ENCODE data around the gene TMEM259. TPM values are rescaled to one million over a fixed set of nuclear protein-coding genes. Genes with fewer than 3 reads are reported as not detected.

TMEM259 gene
- total and polyA plus RNA-seq, 2 donors (not counting 3 experiments of a cell fraction or from before 2014, with no cell fraction given), result 142 to 297 TPM

DNA sequence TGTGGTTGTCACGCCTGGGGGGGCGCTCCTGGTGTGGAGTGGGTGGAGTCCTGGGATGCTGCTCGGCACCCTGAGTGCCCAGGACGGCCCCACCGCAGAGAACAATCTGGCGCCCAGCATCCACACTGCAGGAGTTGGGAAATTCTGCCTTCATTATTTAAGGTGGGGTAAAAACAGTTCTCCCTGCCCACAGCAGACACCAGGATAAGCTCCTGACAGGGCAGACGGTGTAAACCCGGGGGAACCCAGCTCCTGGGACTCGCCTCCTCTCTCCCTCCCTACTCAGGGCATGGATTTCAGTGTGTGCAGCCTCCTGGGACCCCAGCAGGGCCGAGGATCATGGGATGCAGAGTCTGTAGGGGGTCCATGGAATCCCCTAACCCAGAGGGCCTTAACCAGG, 44.4 kb downstream of the TMEM259 start:
- Histone ChIP-seq H3K27me3 (ENCODE audit: control insufficient read depth in 2 of 2, insufficient read depth in 2 of 2, low read length in 2 of 2) (no peaks in the 10 kb centered on the region), H3K9me3 (replicated peaks; ENCODE audit: control insufficient read depth, insufficient read depth, low read length) (no peaks in the 10 kb centered on the region), H2AFZ (ENCODE audit: low read depth, low read length) (no peak overlapping the region), H3K9me1 (replicated peaks; ENCODE audit: control insufficient read depth, extremely low read depth, insufficient read depth, low read length) (no peaks in the 10 kb centered on the region), H3K36me3 (ENCODE audit: control insufficient read depth in 2 of 2, extremely low read depth in 1 of 2, insufficient read depth in 2 of 2, low read length in 2 of 2) (no peaks in the 10 kb centered on the region), H3K4me3 (replicated peaks in 1 of 3; ENCODE audit: insufficient read depth in 1 of 3, low read depth in 1 of 3, low read length in 3 of 3) (no peak overlapping the region), H4K20me1 (replicated peaks; ENCODE audit: control insufficient read depth, extremely low read depth, insufficient read depth, low read length) (no peaks in the 10 kb centered on the region), H3K27ac (ENCODE audit: insufficient read depth, low read depth, low read length) (no peak overlapping the region), H3K79me2 (ENCODE audit: control insufficient read depth, insufficient read depth, low read length) (no peaks in the 10 kb centered on the region), H3K9ac (replicated peaks; ENCODE audit: extremely low read depth, insufficient read depth, low read length) (no peak overlapping the region), H3K4me1 (ENCODE audit: control insufficient read depth, extremely low read depth, insufficient read depth, low read length) (no peaks in the 10 kb centered on the region), H3K4me2 (ENCODE audit: insufficient read depth, low read length) (no peak overlapping the region)
- TF ChIP-seq POLR2AphosphoS5 (IDR thresholded peaks at IDR 0.05; ENCODE audit: insufficient read depth, low read depth, low read length), result no peak
- TF ChIP-seq EZH2 (IDR thresholded peaks at IDR 0.05; ENCODE audit: borderline replicate concordance, low read depth, low read length, severe bottlenecking), result no peak
- TF ChIP-seq POLR2A (IDR thresholded peaks at IDR 0.05; ENCODE audit: low read depth, low read length), result no peak
- TF ChIP-seq, protein P1, sequence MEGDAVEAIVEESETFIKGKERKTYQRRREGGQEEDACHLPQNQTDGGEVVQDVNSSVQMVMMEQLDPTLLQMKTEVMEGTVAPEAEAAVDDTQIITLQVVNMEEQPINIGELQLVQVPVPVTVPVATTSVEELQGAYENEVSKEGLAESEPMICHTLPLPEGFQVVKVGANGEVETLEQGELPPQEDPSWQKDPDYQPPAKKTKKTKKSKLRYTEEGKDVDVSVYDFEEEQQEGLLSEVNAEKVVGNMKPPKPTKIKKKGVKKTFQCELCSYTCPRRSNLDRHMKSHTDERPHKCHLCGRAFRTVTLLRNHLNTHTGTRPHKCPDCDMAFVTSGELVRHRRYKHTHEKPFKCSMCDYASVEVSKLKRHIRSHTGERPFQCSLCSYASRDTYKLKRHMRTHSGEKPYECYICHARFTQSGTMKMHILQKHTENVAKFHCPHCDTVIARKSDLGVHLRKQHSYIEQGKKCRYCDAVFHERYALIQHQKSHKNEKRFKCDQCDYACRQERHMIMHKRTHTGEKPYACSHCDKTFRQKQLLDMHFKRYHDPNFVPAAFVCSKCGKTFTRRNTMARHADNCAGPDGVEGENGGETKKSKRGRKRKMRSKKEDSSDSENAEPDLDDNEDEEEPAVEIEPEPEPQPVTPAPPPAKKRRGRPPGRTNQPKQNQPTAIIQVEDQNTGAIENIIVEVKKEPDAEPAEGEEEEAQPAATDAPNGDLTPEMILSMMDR (IDR thresholded peaks at IDR 0.05; ENCODE audit: extremely low read depth in 1 of 2, insufficient read depth in 1 of 2, low read depth in 1 of 2, low read length in 2 of 2), result no peak
- no TSS peak for BruUV-seq (replicated peaks)
- POLR2A ChIA-PET, result no interaction called here
- dilution Hi-C loops (cut with MboI; ENCODE audit: extremely low pct_ligation_motif_present, low sequenced_read_pairs), result no loop called here
- intact Hi-C loops (cut with micrococcal nuclease), result no loop called here
- no peak for DNase-seq (ENCODE audit: low read depth, low spot score)
- CTCF ChIA-PET, result interaction anchor here (1.5 kb wide), 1 partner anchor 53 kb away, joined by 6 read pairs; no protein-coding TSS in a partner anchor
- no peak for FAIRE-seq

DNA sequence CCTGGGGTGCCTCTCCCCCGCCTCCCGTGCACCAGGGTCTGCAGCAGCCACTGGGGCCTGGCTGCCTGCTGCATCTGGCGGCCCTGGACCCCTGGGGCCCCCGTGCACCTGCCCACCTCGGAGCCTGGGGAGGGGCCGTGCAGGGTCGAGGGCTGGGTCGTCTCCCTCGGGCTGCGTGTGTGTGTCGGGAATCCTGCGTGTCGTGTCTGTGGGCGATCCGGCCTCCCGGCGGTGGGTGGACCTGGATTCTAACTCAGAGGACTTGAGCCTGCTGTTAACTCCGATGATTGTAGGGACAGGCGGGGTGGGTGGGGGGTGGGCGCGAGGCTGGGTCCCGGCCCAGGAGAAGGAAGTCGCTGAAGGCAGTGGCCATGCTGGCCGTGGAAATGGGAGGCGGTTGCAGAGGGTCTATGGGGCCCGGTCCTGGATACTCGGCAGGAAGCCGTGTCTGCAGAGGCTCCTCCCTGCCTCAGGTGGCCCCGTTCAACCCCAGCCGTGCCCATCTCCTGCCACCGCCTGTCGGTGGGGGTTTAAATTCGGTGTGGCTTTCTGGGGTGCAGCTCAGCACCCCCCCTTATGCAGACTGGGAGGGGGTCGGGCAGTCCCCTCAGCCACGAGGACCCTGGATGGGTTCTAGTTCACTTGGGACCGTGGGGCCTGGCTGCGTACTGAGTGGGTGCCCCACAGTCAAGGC, 46.2 kb downstream of the TMEM259 start:
- intact Hi-C loops (cut with micrococcal nuclease), result no loop called here
- no peak overlapping the region for H3K4me2 ChIP-seq (ENCODE audit: insufficient read depth, low read length)
- H3K27me3 ChIP-seq (ENCODE audit: control insufficient read depth in 2 of 2, insufficient read depth in 2 of 2, low read length in 2 of 2), result no peaks in the 10 kb centered on the region
- H3K9me1 ChIP-seq (replicated peaks; ENCODE audit: control insufficient read depth, extremely low read depth, insufficient read depth, low read length), result no peaks in the 10 kb centered on the region
- dilution Hi-C loops (cut with MboI; ENCODE audit: extremely low pct_ligation_motif_present, low sequenced_read_pairs), result no loop called here
- no peak for FAIRE-seq
- H3K9ac ChIP-seq (replicated peaks; ENCODE audit: extremely low read depth, insufficient read depth, low read length), result no peak overlapping the region
- DNase-seq (ENCODE audit: low read depth, low spot score), result no peak
- BruUV-seq (replicated peaks), result no TSS peak
- no peaks in the 10 kb centered on the region for H3K9me3 ChIP-seq (replicated peaks; ENCODE audit: control insufficient read depth, insufficient read depth, low read length)
- no peak overlapping the region for H3K4me3 ChIP-seq (replicated peaks in 1 of 3; ENCODE audit: insufficient read depth in 1 of 3, low read depth in 1 of 3, low read length in 3 of 3)
- POLR2A ChIA-PET, result no interaction called here
- CTCF ChIA-PET, result interaction anchor here (0.7 kb wide), 1 partner anchor 13 kb away, joined by 3 read pairs; no protein-coding TSS in a partner anchor
- H4K20me1 ChIP-seq (replicated peaks; ENCODE audit: control insufficient read depth, extremely low read depth, insufficient read depth, low read length), result no peaks in the 10 kb centered on the region
- H2AFZ ChIP-seq (ENCODE audit: low read depth, low read length), result no peak overlapping the region
- TF ChIP-seq, protein P2, sequence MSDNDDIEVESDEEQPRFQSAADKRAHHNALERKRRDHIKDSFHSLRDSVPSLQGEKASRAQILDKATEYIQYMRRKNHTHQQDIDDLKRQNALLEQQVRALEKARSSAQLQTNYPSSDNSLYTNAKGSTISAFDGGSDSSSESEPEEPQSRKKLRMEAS (IDR thresholded peaks at IDR 0.05; ENCODE audit: insufficient read depth, insufficient read length), result no peak
- TF ChIP-seq, protein P1 (IDR thresholded peaks at IDR 0.05; ENCODE audit: extremely low read depth in 1 of 2, insufficient read depth in 1 of 2, low read depth in 1 of 2, low read length in 2 of 2), result no peak
- TF ChIP-seq GATA2 (IDR thresholded peaks at IDR 0.05; ENCODE audit: insufficient read depth, insufficient read length, low read depth, low read length) (no peak), JUN (IDR thresholded peaks at IDR 0.05; ENCODE audit: borderline replicate concordance, insufficient read depth, insufficient read length, low read depth) (no peak), EZH2 (IDR thresholded peaks at IDR 0.05; ENCODE audit: borderline replicate concordance, low read depth, low read length, severe bottlenecking) (no peak), POLR2A (IDR thresholded peaks at IDR 0.05; ENCODE audit: low read depth, low read length) (no peak), POLR2AphosphoS5 (IDR thresholded peaks at IDR 0.05; ENCODE audit: insufficient read depth, low read depth, low read length) (no peak), MYC (IDR thresholded peaks at IDR 0.05; ENCODE audit: low read depth, low read length) (no peak), FOS (IDR thresholded peaks at IDR 0.05; ENCODE audit: borderline replicate concordance, insufficient read depth, low read length) (no peak)
- H3K4me1 ChIP-seq (ENCODE audit: control insufficient read depth, extremely low read depth, insufficient read depth, low read length), result no peaks in the 10 kb centered on the region
- H3K36me3 ChIP-seq (ENCODE audit: control insufficient read depth in 2 of 2, extremely low read depth in 1 of 2, insufficient read depth in 2 of 2, low read length in 2 of 2), result peaks cover 0 to 4% of the 10 kb centered on the region in 2 experiments
- no peak overlapping the region for H3K27ac ChIP-seq (ENCODE audit: insufficient read depth, low read depth, low read length)
- no peaks in the 10 kb centered on the region for H3K79me2 ChIP-seq (ENCODE audit: control insufficient read depth, insufficient read depth, low read length)
